Muscle of arm (tissue), 12 donors: Measurements from ENCODE around the gene PCP4L1. TPM values are rescaled to one million over a fixed set of nuclear protein-coding genes. Genes with fewer than 3 reads are reported as not detected.
"Not testable (repeated sequence)": the region's sequence is repeated elsewhere in the genome, so short reads cannot be mapped to it uniquely, and the experiment has no call there.

Experiments used
- DNase-seq: peaks from one replicate; pipeline ENCODE4 v3.0.0-alpha.2; 2013
- polyA plus RNA-seq, 12 donors: library from polyadenylated mRNA; unstranded; fragments of 120-200 nt; gene quantifications; one replicate each; pipeline ENCODE4 v1.2.1, GENCODE V29; 2013; ENCODE audit not compliant: insufficient read length in 12 of 12

Gene PCP4L1
- polyA plus RNA-seq, 12 donors: 0.14 to 1.0 (median 0.38) TPM; not detected in 3

GRCh38 chr1:161313554-161314200 lies 55.1 kb downstream of the PCP4L1 start:
- no peak for DNase-seq

DNA sequence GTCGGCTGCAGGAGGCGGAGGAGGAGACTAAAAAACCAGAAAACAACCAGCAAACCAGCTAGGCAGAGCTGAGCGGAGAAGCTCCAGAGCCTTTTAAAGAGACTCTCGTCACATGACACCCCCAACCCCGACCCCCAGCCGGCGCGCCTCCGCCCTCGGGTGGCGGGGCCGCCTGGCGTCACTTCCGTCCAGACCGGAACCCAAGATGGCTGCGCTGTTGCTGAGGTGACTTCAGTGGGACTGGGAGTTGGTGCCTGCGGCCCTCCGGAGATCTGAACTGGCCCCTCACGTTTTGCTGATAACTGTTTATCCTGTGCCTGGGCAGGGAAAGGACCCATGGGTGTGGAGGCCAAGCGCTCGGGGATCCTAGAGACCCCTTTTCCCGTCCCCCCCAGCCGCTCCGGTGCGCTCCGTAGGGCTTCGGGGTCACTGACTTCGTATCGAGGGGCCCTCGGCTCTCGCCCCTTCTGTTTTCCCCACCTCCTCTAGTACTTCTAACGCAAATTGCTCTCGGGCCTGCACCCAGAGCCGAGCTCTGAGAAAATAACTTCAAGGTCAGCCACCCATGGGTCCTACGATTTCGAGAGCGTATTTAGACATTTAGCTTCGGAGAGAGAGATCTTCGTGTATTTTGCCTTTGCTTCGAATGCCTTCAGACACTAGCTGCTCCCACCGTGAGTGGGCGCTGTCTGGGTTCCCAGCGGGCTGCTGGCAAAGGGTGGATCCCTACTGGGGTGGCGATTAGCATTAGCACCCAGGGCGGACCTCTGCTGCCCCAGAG lies 55.8 kb downstream of the PCP4L1 start, which contains the start of gene SDHC:
Gene SDHC (plus strand): TSS at position 181 of the 781 bp plus-strand sequence. CDS start 25 bp downstream, at position 206.
- DNase-seq: peak; percentile 93

DNA sequence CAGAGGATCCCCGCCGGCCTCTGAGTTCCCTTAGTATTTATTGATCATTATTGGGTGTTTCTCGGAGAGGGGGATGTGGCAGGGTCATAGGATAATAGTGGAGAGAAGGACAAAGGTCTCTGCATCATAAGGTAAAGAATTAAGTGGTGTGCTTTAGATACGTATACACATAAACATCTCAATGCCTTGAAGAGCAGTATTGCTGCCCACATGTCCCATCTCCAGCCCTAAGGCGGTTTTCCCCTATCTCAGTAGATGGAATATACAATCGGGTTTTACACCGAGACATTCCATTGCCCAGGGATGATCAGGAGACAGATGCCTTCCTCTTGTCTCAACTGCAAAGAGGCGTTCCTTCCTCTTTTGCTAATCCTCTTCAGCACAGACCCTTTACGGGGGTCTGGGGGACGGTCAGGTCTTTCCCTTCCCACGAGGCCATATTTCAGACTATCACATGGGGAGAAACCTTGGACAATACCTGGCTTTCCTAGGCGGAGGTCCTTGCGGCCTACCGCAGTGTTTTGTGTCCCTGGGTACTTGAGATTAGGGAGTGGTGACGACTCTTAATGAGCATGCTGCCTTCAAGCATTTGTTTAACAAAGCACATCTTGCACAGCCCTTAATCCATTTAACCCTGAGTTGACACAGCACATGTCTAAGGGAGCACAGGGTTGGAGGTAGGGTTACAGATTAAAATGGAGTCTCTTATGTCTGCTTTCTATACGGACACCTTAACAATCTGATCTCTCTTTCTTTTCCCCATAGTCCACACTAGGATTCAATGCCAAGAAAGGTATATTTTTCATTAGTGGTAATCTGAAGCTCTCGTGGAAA lies 57.5 kb downstream of the PCP4L1 start:
- DNase-seq: not testable (repeated sequence)

DNA sequence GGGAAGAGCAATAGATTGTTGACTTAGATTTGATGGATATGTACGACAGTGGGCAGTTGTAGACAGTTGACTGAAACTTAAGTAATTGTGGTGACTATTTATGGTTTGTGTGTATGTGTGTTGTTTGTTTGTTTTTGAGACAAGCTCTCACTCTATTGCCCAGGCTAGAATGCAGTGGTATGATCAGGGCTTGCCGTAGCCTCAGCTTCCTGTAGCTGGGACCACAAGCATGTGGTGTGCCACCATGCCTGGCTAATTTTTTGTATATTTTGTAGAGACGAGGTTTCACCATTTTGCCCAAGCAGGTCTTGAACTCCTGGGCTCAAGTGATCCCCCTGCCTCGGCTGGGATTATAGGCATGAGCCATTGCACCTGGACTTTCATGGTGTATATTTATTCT lies 65.5 kb downstream of the PCP4L1 start:
- no peak for DNase-seq

- no peak for DNase-seq
These were observed 71.8 kb downstream of the PCP4L1 start for GRCh38 chr1:161330346-161330745.

DNA sequence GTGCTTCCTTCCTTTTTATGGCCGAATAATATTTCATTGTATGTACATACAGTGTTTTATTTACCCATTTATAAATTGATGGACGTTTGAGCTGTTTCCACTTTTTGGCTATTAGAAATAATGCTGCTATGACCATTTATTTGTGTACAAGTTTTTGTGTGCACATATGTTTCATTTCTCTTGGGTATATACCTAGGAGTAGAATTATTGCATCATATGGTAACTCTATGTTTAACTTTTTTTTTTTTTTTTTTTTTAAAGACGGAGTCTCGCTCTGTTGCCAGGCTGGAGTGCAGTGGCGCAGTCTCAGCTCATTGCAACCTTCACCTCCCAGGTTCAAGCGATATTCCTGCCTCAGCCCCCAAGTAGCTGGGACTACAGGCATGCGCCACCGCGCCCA lies 74.6 kb downstream of the PCP4L1 start:
- no peak for DNase-seq

Other genes starting within 250 kb of the PCP4L1 start
- gene F11R, start 237.6 kb upstream of the PCP4L1 start, polyA plus RNA-seq: 10 to 100 TPM in 11 of 12 donors, not detected in 1; 11.5 to 40.4 (median 16.3) TPM
- gene TSTD1, start 219.8 kb upstream of the PCP4L1 start, polyA plus RNA-seq: 10 to 100 TPM in 11 of 12 donors, not detected in 1; 18.6 to 33.2 (median 23.2) TPM
- gene USF1, start 212.8 kb upstream of the PCP4L1 start, polyA plus RNA-seq: 10 to 100 TPM in 11 of 12 donors, not detected in 1; 24.8 to 51.5 (median 33.4) TPM
- gene ARHGAP30, start 188.9 kb upstream of the PCP4L1 start, polyA plus RNA-seq: 10 to 100 TPM in 1 of 12 donors, 1 to 10 TPM in 10, not detected in 1; 1.8 to 12.9 (median 2.9) TPM
- gene NECTIN4, start 169.2 kb upstream of the PCP4L1 start, polyA plus RNA-seq: 10 to 100 TPM in 2 of 12 donors, 1 to 10 TPM in 1, under 1 TPM in 5, not detected in 4; 0.04 to 28.3 (median 0.19) TPM
- gene KLHDC9, start 160.4 kb upstream of the PCP4L1 start, polyA plus RNA-seq: 1 to 10 TPM in 4 of 12 donors, under 1 TPM in 5, not detected in 3; 0.32 to 1.7 (median 0.73) TPM
- gene PFDN2, start 140.7 kb upstream of the PCP4L1 start, polyA plus RNA-seq: 10 to 100 TPM in 11 of 12 donors, not detected in 1; 51.9 to 78.1 (median 63.6) TPM
- gene NIT1, start 140.6 kb upstream of the PCP4L1 start, polyA plus RNA-seq: 10 to 100 TPM in 11 of 12 donors, not detected in 1; 25.2 to 35.4 (median 30.8) TPM
- gene DEDD, start 126.1 kb upstream of the PCP4L1 start, polyA plus RNA-seq: 10 to 100 TPM in 11 of 12 donors, not detected in 1; 36.3 to 54.8 (median 45.0) TPM
- gene UFC1, start 104.8 kb upstream of the PCP4L1 start, polyA plus RNA-seq: 100 to 1,000 TPM in 8 of 12 donors, 10 to 100 TPM in 3, not detected in 1; 90.7 to 129 (median 108) TPM
- gene USP21, start 99.2 kb upstream of the PCP4L1 start, polyA plus RNA-seq: 10 to 100 TPM in 11 of 12 donors, not detected in 1; 20.4 to 33.1 (median 29.1) TPM
- gene PPOX, start 92.3 kb upstream of the PCP4L1 start, polyA plus RNA-seq: 10 to 100 TPM in 11 of 12 donors, not detected in 1; 14.1 to 38.7 (median 23.6) TPM
- 10 to 100 TPM in 11 of 12 donors, not detected in 1; 18.8 to 41.2 (median 24.5) TPM for gene B4GALT3, start 81.2 kb upstream of the PCP4L1 start, polyA plus RNA-seq
- gene ADAMTS4, start 59.7 kb upstream of the PCP4L1 start, polyA plus RNA-seq: 10 to 100 TPM in 8 of 12 donors, 1 to 10 TPM in 3, not detected in 1; 7.2 to 14.7 (median 10.8) TPM
- 100 to 1,000 TPM in 10 of 12 donors, 10 to 100 TPM in 1, not detected in 1; 92.6 to 165 (median 136) TPM for gene NDUFS2, start 56.4 kb upstream of the PCP4L1 start, polyA plus RNA-seq
- 10 to 100 TPM in 10 of 12 donors, not detected in 2; 12.5 to 37.0 (median 18.9) TPM for gene FCER1G, start 43.5 kb upstream of the PCP4L1 start, polyA plus RNA-seq
- gene APOA2, start 35.1 kb upstream of the PCP4L1 start, polyA plus RNA-seq: 10 to 100 TPM in 1 of 12 donors, 1 to 10 TPM in 6, under 1 TPM in 2, not detected in 3; 0.57 to 57.1 (median 1.4) TPM
- 10 to 100 TPM in 4 of 12 donors, 1 to 10 TPM in 7, not detected in 1; 7.2 to 40.3 (median 9.4) TPM for gene TOMM40L, start 32.7 kb upstream of the PCP4L1 start, polyA plus RNA-seq
- gene NR1I3, start 20.5 kb upstream of the PCP4L1 start, polyA plus RNA-seq: 1 to 10 TPM in 5 of 12 donors, under 1 TPM in 5, not detected in 2; 0.40 to 2.1 (median 1.1) TPM
- 10 to 100 TPM in 8 of 12 donors, 1 to 10 TPM in 3, not detected in 1; 5.7 to 39.9 (median 13.9) TPM for gene MPZ, start 51.2 kb downstream of the PCP4L1 start, polyA plus RNA-seq
- 100 to 1,000 TPM in 11 of 12 donors, 10 to 100 TPM in 1; 91.3 to 429 (median 132) TPM for gene SDHC, start 55.6 kb downstream of the PCP4L1 start, polyA plus RNA-seq
- 1 to 10 TPM in 4 of 12 donors, under 1 TPM in 2, not detected in 6; 0.73 to 1.5 (median 1.3) TPM for gene CFAP126, start 109.1 kb downstream of the PCP4L1 start, polyA plus RNA-seq
- 10 to 100 TPM in 1 of 12 donors, 1 to 10 TPM in 9, not detected in 2; 3.8 to 12.2 (median 5.2) TPM for gene FCGR2A, start 246.7 kb downstream of the PCP4L1 start, polyA plus RNA-seq